Measurements from ENCODE around the gene ISG15.

Gene ISG15

DNA sequence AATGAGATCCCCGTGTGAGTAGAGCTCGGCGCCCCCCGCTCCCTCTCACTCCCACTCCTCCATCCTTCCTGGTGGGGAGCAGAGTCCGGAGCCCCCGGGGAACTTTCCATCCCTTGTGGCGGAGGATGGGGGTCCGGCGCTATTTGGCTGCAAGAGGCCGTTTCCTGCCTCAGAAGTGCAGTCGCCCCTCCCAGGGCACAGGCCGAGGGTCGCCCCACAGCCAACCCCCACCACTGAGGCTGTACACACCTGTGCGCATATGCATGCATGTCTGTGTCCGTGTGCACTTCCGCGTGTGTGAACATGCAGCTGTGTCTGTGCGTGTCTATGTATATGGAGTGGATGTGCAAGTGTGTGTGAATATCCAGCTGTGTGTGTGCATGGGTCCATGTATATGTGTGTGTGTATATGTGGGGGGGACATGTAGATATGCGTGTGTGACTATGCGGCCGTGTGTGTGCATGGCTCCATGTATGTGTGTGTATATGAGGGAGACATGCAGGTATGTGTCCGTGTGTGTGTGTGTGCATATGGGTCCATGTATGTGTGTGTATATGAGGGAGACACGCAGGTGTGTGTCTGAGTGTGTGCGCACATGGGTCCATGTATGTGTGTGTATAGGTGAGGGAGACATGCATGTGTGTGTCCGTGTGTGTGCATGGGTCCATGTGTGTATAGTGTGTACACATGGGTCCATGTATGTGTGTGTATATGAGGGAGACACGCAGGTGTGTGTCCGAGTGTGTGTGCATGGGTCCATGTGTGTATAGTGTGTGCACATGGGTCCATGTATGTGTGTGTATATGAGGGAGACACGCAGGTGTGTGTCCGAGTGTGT is 38.9 kb downstream of the ISG15 start:
- TF ChIP-seq CTCF (IDR thresholded peaks at IDR 0.05; ENCODE audit: insufficient read depth, low read length, poor library complexity, severe bottlenecking) = no peak
- H3K27me3 ChIP-seq (replicated peaks; ENCODE audit: control insufficient read depth, insufficient read depth, low read length) = no peaks in the 10 kb centered on the region
- H3K4me3 ChIP-seq (replicated peaks; ENCODE audit: low read depth, low read length) = no peak overlapping the region
- DNase-seq (ENCODE audit: extremely low read depth, insufficient read length) = no peak
- H3K36me3 ChIP-seq (ENCODE audit: control insufficient read depth, insufficient read depth, low read length) = peaks cover 3% of the 10 kb centered on the region

DNA sequence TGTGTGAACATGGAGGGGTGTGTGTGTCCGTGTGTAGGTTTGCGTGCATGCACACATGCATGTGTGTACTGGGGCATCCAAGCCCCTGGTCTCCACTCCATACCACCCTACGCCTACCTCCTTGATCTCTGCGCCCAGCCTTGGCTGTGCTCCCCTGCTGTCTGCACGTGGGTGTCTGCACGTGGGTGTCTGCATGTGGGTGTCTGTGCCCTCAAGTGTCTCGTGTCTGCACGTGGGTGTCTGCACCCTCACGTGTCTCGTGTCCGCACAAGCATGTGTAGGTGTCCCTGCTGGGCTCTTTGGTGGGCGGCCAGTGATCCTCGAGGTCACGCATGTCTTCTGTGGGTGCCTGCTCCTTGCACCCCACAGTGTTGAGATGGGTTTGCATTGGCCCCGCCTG is 39.7 kb downstream of the ISG15 start:
- no peaks in the 10 kb centered on the region for H3K27me3 ChIP-seq (replicated peaks; ENCODE audit: control insufficient read depth, insufficient read depth, low read length)
- DNase-seq (ENCODE audit: extremely low read depth, insufficient read length) = no peak
- H3K4me3 ChIP-seq (replicated peaks; ENCODE audit: low read depth, low read length) = no peak overlapping the region
- peaks cover 3% of the 10 kb centered on the region for H3K36me3 ChIP-seq (ENCODE audit: control insufficient read depth, insufficient read depth, low read length)
- TF ChIP-seq CTCF (IDR thresholded peaks at IDR 0.05; ENCODE audit: insufficient read depth, low read length, poor library complexity, severe bottlenecking) = no peak

DNA sequence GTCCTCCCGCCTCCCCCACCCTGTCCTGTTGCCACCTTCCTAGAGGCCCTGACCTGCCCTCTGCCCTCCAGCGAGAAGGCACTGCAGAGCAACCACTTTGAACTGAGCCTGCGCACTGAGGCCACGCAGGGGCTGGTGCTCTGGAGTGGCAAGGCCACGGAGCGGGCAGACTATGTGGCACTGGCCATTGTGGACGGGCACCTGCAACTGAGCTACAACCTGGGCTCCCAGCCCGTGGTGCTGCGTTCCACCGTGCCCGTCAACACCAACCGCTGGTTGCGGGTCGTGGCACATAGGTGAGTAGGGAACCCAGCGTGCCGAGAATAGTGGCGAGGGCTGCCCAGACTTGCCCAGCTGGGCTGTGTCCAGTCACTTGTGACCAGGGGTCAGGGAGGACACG is 40.4 kb downstream of the ISG15 start:
- peaks cover 3% of the 10 kb centered on the region for H3K36me3 ChIP-seq (ENCODE audit: control insufficient read depth, insufficient read depth, low read length)
- no peak for TF ChIP-seq CTCF (IDR thresholded peaks at IDR 0.05; ENCODE audit: insufficient read depth, low read length, poor library complexity, severe bottlenecking)
- no peak for DNase-seq (ENCODE audit: extremely low read depth, insufficient read length)
- no peak overlapping the region for H3K4me3 ChIP-seq (replicated peaks; ENCODE audit: low read depth, low read length)
- H3K27me3 ChIP-seq (replicated peaks; ENCODE audit: control insufficient read depth, insufficient read depth, low read length) = no peaks in the 10 kb centered on the region

DNA sequence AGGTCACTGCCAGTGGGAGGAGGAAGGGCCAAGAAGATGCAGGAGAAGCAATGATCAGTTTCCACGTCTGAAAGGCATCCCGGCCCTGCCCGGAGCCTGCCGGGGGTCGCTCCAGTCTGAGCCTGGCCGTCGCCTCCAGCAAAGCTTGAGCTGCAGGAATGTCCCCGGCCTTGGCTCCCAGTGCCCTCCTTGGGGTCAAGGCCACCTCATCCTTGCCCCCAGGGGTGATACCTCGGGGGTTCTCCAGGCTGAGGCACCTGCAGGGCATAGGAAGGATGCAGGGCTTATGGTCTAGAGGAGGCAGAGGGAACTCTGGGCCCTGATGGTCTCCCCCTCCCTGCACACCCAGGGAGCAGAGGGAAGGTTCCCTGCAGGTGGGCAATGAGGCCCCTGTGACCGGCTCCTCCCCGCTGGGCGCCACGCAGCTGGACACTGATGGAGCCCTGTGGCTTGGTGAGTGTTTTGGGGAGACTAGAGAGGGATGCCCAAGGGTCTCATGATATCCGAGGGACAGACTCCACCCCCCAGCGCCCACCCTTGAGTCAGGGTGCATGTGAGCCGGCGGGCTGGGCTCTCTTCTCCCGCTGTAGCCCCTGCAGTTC is 40.9 kb downstream of the ISG15 start:
- no peak for TF ChIP-seq CTCF (IDR thresholded peaks at IDR 0.05; ENCODE audit: insufficient read depth, low read length, poor library complexity, severe bottlenecking)
- Histone ChIP-seq H3K27me3 (replicated peaks; ENCODE audit: control insufficient read depth, insufficient read depth, low read length) (no peaks in the 10 kb centered on the region), H3K4me3 (replicated peaks; ENCODE audit: low read depth, low read length) (no peak overlapping the region), H3K36me3 (ENCODE audit: control insufficient read depth, insufficient read depth, low read length) (peaks cover 3% of the 10 kb centered on the region)
- DNase-seq (ENCODE audit: extremely low read depth, insufficient read length) = no peak

DNA sequence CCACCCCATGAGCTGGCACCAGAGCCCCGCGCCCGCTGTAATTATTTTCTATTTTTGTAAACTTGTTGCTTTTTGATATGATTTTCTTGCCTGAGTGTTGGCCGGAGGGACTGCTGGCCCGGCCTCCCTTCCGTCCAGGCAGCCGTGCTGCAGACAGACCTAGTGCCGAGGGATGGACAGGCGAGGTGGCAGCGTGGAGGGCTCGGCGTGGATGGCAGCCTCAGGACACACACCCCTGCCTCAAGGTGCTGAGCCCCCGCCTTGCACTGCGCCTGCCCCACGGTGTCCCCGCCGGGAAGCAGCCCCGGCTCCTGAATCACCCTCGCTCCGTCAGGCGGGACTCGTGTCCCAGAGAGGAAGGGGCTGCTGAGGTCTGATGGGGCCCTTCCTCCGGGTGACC is 41.7 kb downstream of the ISG15 start:
- TF ChIP-seq CTCF (IDR thresholded peaks at IDR 0.05; ENCODE audit: insufficient read depth, low read length, poor library complexity, severe bottlenecking) = no peak
- DNase-seq (ENCODE audit: extremely low read depth, insufficient read length) = no peak
- Histone ChIP-seq H3K4me3 (replicated peaks; ENCODE audit: low read depth, low read length) (no peak overlapping the region), H3K36me3 (ENCODE audit: control insufficient read depth, insufficient read depth, low read length) (peaks cover 3% of the 10 kb centered on the region), H3K27me3 (replicated peaks; ENCODE audit: control insufficient read depth, insufficient read depth, low read length) (no peaks in the 10 kb centered on the region)
